RPMI7951 (cell line): Measurements from ENCODE around the gene GAN. TPM values are rescaled to one million over a fixed set of nuclear protein-coding genes. Genes with fewer than 3 reads are reported as not detected.

Experiments used
- DNase-seq: peaks from one replicate; pipeline ENCODE4 v3.0.0-alpha.2; 2012; ENCODE audit warnings: low read depth
- total RNA-seq: library from RNA; depleted of rRNA; stranded (reverse); fragments of >200 nt; shearing (Covaris generic); gene quantifications from 2 replicates; pipeline ENCODE4 v1.2.3, GENCODE V29; 2014; rRNA removed

The GAN gene
- total RNA-seq = 5.2 and 5.5 TPM in 2 replicates

- DNase-seq = peak; percentile 94
Measured at GRCh38 chr16:81314603-81315270, at the start of gene GAN. GAN (plus strand) TSS chr16:81314962; CDS start chr16:81315114, 152 bp downstream.

- no peak for DNase-seq
Measured at GRCh38 chr16:81265052-81265451, 49.7 kb upstream of the GAN start.

- DNase-seq = peak; percentile 26
Measured at GRCh38 chr16:81265658-81266451, 48.9 kb upstream of the GAN start.

DNA sequence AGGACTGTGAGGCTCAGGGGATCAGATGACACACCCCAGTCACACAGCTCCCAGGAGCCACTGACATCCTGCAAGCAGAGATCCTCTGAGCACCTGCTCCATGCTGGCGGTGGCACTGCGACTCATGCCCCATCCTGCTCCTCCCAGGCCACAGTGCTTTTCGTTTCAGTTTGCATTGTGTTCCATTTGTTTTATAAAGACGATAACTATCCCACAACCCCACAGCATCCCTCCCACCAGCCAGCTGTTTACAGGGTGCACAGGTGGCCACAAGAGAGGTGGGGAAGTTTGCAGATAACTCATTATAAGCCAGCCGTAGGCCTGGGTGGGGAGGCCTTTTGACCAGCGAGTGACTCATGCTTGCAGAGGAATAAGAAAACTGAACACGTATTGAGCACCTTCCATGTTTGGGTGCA, 48.1 kb upstream of the GAN start:
- peak; percentile 10 for DNase-seq

GRCh38 chr16:81268509-81268908, 46.3 kb upstream of the GAN start:
- DNase-seq = no peak

GRCh38 chr16:81273223-81273950, 41.4 kb upstream of the GAN start:
- DNase-seq = no peak

- DNase-seq = no peak
Measured at GRCh38 chr16:81275064-81275532, 39.7 kb upstream of the GAN start.

DNA sequence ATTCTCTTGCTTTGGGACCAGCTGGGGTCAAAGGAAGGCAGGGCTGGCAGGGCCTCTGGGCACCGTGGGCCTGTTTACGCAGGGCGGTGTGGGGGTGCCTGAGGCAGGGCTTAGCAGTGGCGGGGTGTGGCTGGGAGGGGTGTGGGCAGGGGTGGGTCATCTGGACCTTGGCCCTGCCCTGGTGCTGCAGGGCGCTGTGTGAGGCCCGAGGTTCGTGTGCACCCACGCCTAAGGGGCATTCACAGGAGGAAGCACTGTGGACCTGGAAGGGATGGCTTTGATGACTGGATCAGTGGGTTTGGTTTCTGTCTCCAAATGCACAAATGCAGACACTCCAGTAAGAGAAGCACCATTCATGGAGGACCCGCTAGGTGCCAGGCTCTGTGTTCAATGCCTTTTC, 39.0 kb upstream of the GAN start:
- DNase-seq = no peak

DNA sequence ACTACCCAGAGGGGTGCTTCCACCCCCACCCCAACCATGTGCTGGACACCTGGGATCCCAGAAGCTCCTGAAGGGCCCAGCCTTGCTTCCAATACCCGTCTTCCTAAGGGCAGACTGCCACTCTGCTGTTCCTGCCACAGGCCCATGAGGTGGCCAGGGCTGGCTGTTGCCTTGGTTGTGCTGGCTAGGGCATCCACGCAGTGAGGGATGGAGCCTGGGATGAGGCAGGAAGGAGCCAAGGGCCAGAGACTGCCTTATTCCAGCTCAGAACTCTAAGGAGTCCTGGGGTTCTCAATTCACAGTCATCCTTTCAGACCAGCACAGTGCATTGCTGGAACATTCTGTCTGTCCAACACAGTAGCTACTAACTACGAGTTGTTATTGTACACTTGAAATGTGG, 38.4 kb upstream of the GAN start:
- no peak for DNase-seq

DNA sequence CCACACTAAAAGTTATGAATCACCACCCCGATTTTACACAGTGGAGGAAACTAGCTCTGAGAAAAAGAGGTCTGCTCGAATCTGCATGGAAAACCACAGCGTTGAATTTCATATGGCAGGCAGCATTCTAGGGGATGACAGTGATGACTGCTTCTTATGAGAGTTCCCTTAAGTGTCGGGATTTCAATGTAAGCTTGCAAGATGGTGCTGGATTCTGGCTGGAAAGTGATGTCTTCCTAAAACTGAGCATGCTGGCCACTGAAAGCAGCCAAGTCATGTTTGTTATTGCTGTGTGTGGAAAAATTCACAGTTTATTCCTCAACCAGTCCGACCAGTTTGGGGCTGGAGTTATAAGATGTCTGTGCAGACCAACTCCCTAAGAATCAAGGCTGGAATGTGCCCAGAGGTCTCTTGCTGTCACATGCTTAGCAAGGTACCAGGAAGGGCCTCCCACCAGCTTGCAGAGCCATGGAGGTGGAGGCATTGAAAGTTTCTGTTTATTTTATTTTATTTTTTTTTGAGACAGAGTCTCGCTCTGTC, 37.2 kb upstream of the GAN start:
- DNase-seq = no peak

- DNase-seq = no peak
Measured at GRCh38 chr16:81278526-81278925, 36.2 kb upstream of the GAN start.

DNA sequence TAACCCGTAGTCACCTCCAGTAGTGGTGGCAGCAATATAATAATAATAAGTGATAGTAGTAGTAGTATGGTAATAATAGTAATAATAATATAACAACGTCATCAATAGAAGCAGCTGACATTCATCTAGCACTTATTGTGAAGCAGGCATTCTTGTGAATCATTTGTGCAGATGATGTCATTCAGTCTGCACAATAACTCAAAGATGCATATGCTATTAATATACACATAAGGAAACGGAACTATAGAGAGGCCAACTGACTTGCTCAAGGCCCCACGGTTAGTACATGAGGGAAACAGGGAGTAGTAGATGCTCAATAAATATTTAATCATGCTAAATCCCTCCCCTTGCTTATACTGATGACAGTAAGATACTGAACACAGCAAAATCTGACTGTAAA, 35.4 kb upstream of the GAN start:
- DNase-seq = no peak

- DNase-seq = no peak
Measured at GRCh38 chr16:81280393-81280792, 34.4 kb upstream of the GAN start.

GRCh38 chr16:81283044-81283443, 31.7 kb upstream of the GAN start:
- DNase-seq = no peak

DNA sequence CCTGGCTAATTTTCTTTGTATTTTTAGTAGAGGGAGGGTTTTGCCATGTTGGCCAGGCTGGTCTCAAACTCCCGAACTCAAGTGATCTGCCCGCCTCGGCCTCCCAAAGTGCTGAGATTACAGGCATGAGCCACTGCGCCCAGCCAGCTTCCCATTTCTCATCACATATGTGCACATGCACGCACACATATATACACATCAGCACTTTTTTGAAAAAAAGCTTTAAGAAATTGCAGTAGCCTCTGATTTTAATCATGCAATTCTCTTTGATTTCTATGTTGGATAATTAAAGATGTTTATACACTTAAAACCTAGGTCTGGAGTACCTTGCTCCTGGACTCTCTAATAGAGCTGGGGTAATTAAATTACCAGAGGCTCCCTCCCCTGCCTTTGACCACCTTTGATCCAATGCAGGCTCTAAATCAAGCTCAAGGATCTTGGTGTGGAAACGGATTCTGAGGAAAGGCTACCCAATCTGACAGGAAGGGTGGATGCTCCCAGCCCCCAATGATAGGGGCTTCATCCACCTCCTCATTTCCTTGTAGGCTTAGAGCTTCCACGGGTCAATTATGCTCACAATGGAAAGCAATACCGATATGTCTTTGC, 29.7 kb upstream of the GAN start:
- DNase-seq = no peak

DNA sequence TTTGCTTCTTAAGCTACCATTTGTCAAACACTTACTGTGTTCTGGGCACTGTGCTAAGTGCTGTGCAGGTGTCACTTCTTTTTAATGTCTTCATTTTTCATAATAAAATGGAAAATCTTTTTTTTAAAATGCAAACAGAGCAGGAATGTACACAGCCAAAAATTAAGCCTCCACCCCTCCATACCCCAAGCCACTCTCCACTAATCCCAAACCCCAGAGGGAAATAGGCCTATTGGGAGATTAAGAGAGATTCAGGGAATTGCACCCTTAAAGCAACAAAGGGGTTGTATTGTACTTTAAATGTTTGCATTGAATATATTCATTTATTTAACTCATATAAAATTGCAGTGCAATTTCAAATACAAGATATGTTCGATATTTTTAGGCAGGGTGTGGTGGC, 28.6 kb upstream of the GAN start:
- DNase-seq = no peak

DNA sequence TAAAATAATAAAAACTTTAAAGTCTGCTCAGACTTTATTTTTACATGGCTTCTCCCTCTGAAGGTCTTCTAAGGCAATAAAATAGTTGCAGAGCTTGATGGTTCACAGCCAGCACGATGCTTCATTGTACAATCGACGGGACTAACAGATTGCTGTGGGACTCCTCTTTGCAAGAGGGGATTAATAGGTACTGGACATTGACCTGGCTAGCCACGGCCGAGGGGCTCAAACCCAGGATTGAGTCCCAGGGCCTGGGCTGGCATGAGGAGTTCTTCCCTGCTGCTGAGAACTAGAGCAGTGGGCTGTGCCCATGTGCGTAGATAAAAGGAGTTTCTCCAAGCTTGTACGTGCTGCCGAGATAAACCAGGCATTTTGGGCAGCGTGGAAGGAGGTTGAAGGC, 23.6 kb upstream of the GAN start:
- DNase-seq = no peak

GRCh38 chr16:81292936-81293335, 21.8 kb upstream of the GAN start:
- DNase-seq = no peak

DNA sequence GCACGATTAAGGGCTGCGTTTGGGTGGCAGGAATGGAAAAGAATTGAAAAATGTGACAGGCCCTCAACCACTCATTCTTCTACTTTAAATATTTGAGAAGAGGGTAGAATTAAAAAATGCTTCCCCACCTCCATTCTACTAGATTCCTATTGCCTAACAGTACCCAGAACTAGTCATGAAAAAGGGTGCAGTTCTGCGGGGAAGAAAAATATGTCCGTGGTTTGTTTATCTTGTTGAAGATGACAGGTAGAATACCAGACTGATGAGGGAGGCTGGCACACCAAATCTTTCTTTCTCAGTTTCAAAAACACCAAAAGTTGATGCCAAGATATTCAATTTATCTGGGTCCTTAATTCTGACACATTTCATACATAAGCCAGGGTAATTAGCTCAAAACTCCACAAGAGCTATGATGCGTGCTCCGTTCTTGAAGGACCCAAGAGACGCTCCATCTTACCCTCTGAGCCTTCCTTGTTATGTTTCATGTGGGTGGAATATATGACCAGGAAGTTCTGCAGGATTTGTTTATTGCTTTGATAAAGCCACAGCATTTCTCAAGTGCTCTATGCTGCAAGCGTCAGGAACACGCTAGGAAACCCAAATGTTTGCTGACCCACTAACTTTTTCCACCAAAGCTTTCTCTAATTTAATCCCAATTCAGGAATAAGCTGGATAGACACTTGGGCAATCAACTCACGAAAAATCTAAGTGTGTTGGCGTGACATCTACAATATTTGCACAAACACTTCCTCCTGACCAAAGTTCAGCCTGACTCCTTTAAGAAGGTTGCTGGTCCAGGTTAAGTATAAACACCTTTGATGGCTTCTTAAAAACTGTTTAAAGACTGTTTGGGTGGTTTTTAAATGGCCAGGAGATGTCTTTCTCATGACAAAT, 20.6 kb upstream of the GAN start:
- no peak for DNase-seq

- no peak for DNase-seq
Measured at GRCh38 chr16:81296631-81297030, 18.1 kb upstream of the GAN start.

DNA sequence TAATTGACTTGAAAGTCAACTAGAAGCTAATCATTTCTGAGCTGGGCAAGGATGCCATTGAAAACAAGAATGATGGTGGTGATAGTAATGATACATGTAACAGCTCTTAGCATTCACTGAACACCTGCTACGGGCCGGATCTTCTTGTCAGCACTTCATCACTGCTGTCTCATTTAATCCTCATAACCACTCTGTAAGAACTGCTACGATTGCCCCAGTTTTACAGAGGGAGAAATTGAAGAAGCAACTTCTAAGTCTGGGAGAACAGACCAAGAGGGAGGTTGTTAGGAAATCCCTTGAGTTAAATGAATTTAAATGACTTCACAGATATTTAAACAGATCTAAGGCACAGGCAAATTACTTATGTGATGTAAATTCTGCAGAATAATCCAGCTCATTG, 7.0 kb upstream of the GAN start:
- DNase-seq = no peak
